ENCODE measurements around the gene MDM2.

The MDM2 gene

DNA sequence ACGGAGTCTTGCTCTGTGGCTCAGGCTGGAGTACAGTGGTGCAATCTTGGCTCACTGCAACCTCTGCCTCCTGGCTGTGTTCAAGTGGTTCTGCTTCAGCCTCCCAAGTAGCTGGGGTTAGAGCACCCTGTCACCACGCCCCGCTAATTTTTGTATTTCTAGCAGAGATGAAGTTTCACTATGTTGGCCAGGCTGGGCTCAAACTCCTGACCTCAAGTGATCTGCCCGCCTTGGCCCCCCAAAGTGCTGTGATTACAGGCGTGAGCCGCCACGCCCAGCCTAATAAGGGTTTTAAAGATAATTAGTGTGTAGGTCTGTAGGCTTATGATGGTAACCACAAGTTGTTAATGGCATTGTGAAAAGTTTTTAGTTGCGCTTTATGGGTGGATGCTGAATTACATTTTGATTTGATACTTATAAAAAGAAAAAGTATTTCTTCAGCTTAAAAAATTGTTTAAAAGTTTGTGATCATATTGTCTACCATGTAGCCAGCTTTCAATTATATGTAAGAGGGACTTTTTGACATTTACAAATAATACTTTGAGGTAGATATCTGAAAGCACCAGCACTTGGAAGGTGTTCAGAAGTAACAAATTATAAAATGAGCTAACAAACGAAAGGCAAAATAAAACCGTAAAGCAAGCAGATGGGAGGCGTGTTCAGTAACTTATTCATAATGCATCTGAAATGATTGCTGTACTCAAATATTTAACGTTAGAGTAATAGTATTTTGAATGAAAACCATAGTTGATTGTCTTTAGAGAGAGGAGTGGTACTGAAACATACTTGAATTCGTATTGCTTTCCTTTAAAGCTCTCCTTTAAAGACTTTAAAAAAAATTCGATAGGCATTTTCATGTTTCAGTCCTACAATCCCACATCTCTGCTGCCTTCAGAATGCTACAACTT, 37.1 kb downstream of the MDM2 start:
- Histone ChIP-seq H3K4me2 (no peak overlapping the region), H4K20me1 (ENCODE audit: insufficient read depth) (no peaks in the 10 kb centered on the region), H3K4me1 (ENCODE audit: low read depth, poor library complexity, severe bottlenecking) (no peaks in the 10 kb centered on the region), H3K4me3 (IDR thresholded peaks at IDR 0.05; ENCODE audit: insufficient read depth, low read depth, low read length) (no peak overlapping the region), H3K9ac (no peak overlapping the region), H2AFZ (ENCODE audit: low read depth) (no peak overlapping the region), H3K27me3 (ENCODE audit: insufficient read depth, low read depth) (no peaks in the 10 kb centered on the region), H3K79me2 (ENCODE audit: insufficient read depth, low read depth) (no peaks in the 10 kb centered on the region), H3K36me3 (ENCODE audit: insufficient read depth) (peaks cover 7% of the 10 kb centered on the region; the same call in 1 of the 2 replicates), H3K27ac (no peak overlapping the region)
- TF ChIP-seq, protein P1, sequence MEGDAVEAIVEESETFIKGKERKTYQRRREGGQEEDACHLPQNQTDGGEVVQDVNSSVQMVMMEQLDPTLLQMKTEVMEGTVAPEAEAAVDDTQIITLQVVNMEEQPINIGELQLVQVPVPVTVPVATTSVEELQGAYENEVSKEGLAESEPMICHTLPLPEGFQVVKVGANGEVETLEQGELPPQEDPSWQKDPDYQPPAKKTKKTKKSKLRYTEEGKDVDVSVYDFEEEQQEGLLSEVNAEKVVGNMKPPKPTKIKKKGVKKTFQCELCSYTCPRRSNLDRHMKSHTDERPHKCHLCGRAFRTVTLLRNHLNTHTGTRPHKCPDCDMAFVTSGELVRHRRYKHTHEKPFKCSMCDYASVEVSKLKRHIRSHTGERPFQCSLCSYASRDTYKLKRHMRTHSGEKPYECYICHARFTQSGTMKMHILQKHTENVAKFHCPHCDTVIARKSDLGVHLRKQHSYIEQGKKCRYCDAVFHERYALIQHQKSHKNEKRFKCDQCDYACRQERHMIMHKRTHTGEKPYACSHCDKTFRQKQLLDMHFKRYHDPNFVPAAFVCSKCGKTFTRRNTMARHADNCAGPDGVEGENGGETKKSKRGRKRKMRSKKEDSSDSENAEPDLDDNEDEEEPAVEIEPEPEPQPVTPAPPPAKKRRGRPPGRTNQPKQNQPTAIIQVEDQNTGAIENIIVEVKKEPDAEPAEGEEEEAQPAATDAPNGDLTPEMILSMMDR (conservative IDR thresholded peaks at IDR 0.05; ENCODE audit: low read depth, low read length) = no peak

DNA sequence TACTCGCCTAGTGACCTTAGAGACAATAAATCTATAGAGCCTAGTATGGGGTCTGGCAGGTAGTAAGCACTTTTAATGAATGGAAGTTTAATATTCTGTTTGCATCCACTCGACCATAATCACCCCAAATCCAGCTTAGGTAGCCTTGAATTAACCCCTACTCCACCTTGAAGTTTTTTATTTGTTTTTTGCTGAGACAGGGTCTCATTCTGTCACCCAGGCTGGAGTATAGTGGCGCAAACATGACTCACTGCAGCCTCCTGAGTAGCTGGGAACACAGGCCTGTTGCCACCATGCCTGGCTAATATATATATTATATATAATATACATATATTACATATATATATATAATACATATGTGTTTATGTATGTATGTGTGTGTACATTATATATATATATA, 38.8 kb downstream of the MDM2 start:
- H3K79me2 ChIP-seq (ENCODE audit: insufficient read depth, low read depth) = no peaks in the 10 kb centered on the region
- no peaks in the 10 kb centered on the region for H3K4me1 ChIP-seq (ENCODE audit: low read depth, poor library complexity, severe bottlenecking)
- TF ChIP-seq, protein P1 (conservative IDR thresholded peaks at IDR 0.05; ENCODE audit: low read depth, low read length) = no peak
- H3K4me3 ChIP-seq (IDR thresholded peaks at IDR 0.05; ENCODE audit: insufficient read depth, low read depth, low read length) = no peak overlapping the region
- no peaks in the 10 kb centered on the region for H3K27me3 ChIP-seq (ENCODE audit: insufficient read depth, low read depth)
- no peak overlapping the region for H3K27ac ChIP-seq
- H3K9ac ChIP-seq = no peak overlapping the region
- no peak overlapping the region for H3K4me2 ChIP-seq
- H4K20me1 ChIP-seq (ENCODE audit: insufficient read depth) = no peaks in the 10 kb centered on the region
- H2AFZ ChIP-seq (ENCODE audit: low read depth) = no peak overlapping the region
- H3K36me3 ChIP-seq (ENCODE audit: insufficient read depth) = peaks cover 6% of the 10 kb centered on the region; the same call in 1 of the 2 replicates

DNA sequence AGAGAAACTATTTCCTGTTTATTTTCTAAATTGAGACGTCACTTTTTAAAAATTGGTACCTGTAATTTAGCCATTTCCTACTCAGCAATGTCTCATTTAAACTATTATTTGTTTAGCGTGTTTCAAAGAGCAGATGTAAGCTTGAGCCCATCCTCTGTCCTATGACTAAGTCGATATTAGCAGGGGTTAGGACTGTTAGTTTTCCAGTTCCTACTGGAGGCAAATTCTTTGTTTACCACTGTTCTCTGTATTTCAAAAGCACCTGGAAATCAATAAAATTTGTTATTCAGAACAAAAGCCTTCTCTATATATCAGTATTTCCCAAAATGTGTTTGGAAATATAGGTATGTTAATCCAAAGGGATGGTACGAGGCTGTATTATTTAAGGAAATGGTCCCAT, 42.4 kb downstream of the MDM2 start:
- Histone ChIP-seq H3K4me2 (no peak overlapping the region), H4K20me1 (ENCODE audit: insufficient read depth) (no peaks in the 10 kb centered on the region), H2AFZ (ENCODE audit: low read depth) (no peak overlapping the region), H3K36me3 (ENCODE audit: insufficient read depth) (no peaks in the 10 kb centered on the region), H3K27ac (no peak overlapping the region), H3K79me2 (ENCODE audit: insufficient read depth, low read depth) (no peaks in the 10 kb centered on the region), H3K27me3 (ENCODE audit: insufficient read depth, low read depth) (no peaks in the 10 kb centered on the region), H3K9ac (no peak overlapping the region), H3K4me3 (IDR thresholded peaks at IDR 0.05; ENCODE audit: insufficient read depth, low read depth, low read length) (no peak overlapping the region), H3K4me1 (ENCODE audit: low read depth, poor library complexity, severe bottlenecking) (no peaks in the 10 kb centered on the region)
- TF ChIP-seq, protein P1 (conservative IDR thresholded peaks at IDR 0.05; ENCODE audit: low read depth, low read length) = no peak

DNA sequence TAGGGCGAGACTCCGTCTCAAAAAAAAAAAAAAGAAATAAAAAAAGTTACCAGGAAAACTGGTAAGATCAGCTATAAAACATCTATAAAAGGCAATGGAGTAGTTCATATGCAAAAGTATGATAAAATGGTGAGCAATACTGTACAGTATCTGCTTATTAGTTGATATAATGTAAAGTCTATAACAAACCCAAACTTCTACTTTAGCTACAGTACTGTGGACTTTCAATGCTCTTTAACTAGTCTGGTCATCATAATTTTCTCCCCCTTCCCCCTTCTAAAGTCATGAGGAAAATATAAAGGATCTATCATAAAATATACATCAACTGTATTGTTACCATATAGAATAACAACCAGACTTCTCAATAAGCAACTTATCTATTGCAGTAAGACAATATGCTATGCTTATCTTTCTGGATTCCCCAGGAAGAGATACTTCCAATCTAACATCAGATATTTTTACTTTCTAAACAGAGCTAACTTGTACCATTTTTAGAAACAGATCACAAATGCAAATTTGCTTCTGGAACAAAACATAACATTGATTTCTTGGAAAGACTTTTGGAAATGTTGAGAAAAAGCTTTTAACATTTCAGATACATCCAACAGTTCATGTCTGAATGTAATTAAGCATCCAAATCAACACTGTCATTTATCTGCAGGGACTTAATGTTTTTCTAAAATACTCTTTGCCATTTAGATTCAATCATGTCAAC, 43.8 kb downstream of the MDM2 start:
- Histone ChIP-seq H4K20me1 (ENCODE audit: insufficient read depth) (no peaks in the 10 kb centered on the region), H3K4me3 (IDR thresholded peaks at IDR 0.05; ENCODE audit: insufficient read depth, low read depth, low read length) (no peak overlapping the region), H3K36me3 (ENCODE audit: insufficient read depth) (no peaks in the 10 kb centered on the region), H3K27me3 (ENCODE audit: insufficient read depth, low read depth) (no peaks in the 10 kb centered on the region), H2AFZ (ENCODE audit: low read depth) (no peak overlapping the region), H3K4me1 (ENCODE audit: low read depth, poor library complexity, severe bottlenecking) (no peaks in the 10 kb centered on the region), H3K27ac (no peak overlapping the region), H3K4me2 (no peak overlapping the region), H3K79me2 (ENCODE audit: insufficient read depth, low read depth) (no peaks in the 10 kb centered on the region), H3K9ac (no peak overlapping the region)
- TF ChIP-seq, protein P1 (conservative IDR thresholded peaks at IDR 0.05; ENCODE audit: low read depth, low read length) = no peak
